NK-92 (cell line): ENCODE results near the gene SEPTIN1.
A peak's percentile ranks its signal among the peaks of the same experiment; 100 is the strongest.

Source experiments
- DNase-seq: peaks from one replicate; lab custom pipeline; 2025; ENCODE audit not compliant: unreplicated experiment; lab: John Stamatoyannopoulos, UW

The SEPTIN1 gene, protein sequence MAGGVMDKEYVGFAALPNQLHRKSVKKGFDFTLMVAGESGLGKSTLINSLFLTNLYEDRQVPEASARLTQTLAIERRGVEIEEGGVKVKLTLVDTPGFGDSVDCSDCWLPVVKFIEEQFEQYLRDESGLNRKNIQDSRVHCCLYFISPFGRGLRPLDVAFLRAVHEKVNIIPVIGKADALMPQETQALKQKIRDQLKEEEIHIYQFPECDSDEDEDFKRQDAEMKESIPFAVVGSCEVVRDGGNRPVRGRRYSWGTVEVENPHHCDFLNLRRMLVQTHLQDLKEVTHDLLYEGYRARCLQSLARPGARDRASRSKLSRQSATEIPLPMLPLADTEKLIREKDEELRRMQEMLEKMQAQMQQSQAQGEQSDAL

DNA sequence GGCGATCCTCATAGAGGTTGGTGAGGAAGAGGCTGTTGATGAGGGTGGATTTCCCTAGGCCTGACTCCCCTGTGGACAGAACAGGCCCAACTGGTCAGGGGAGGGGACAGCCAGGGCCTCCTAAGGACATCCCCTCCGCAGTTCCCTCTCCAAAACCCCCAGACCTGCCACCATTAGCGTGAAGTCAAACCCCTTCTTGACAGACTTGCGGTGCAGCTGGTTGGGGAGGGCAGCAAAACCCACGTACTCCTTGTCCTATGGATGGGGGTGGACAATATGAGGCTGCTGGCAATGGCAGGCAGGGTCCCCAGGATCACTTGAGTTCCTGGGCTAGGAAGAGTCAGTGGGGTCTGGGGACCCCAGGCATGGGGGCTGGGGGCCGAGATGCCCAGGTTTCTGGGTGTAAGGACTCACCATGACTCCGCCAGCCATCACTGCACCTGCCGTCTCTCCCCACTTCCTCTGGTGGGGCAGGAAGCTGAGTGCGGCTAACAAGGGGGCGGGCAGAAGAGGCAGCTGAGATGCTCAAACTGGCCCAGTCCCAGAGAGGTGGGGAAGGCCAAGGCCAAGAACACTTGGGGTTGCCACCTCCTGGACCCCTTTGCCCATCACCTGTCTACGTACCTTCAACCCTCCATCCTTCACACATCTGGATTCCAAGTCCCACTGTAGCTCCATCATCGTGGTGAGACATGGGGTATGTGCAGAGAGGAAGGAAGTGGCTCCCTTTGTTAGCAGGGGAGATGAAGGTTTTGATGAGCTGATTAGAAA, at the start of gene SEPTIN1:
TSS of gene SEPTIN1 (minus strand) at position 451 of the 771 bp plus-strand sequence. CDS start at position 432, 19 bp downstream.
- no peak for DNase-seq

DNA sequence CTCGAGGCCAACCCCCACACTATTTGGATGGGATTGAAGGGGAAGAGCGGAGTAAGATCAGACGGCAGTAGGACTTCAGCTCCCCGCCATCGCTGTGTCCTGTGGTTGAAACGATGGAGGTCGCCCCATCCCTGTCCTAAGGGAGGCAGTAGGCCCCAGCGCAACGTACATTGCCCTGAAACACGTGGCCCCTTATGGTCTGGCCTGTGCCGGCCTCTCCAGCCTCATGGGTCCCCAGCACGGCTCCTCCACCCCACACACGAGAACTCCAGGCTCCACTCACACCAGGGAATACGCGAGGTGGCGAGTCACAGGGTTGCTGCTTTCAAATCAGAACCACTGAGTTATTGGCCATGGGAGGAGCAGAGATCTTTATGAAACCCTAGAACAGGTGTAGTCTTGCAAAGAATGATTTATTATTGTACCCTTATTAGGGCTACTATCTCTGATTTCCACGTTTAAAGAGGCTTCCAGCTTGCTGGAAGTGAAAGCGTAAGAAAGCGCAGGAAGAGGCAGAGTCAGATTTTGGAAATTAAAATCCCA, 48.1 kb upstream of the SEPTIN1 start:
- no peak for DNase-seq

DNA sequence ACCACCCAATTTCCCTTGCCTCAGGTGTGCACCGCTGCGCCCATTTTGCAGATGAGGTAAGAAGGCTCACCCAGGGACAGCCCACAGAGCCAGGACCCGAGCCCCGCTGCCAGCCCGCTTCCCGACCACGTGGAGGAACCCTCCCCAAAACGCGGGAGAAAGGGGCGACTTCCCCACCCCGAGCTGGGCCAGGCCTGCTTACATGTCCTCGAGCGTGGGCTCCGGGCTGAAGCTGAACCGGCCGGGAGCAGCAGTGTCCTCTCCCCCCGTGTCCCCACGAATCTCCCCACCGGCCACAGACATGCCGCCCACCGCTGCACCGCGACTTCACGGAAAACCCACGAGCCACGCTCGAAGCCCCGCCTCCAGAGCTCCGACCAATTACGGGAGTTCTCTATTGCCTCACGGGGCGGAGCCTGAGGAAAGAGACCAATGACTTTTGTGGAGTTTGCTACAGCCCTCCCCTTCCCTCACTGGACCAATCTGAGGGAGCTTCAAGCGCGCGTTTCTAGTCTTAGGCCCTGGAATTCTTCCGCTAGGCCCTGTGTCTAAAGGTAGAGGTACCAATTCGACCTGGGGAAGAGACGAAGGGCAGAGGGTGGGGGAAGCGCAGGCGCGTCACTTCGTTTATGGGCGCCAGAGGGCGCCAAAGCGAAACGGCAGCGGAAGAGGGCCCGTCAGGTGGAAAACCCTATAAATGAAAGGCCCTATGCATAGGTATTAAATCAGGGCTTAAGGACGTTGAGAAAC, 47.5 kb upstream of the SEPTIN1 start, which contains the start of gene DCTPP1:
TSS of gene DCTPP1 (minus strand) at position 353 of the 750 bp plus-strand sequence. CDS start at position 303, 50 bp downstream.
- DNase-seq: peak; percentile 85

DNA sequence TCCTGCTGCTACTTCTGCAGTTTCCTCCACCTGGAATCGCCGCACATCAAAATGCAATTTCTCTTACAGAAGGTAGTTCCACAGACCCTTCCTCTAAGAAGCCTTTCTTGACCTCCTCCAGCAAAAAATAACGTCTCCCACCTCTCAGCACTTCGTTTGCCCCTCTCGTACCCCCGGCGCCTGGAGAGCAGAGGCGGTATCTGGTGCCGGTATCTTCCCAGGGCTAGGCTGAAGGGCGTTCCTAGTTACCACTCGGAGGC, 47.0 kb upstream of the SEPTIN1 start:
- no peak for DNase-seq

DNA sequence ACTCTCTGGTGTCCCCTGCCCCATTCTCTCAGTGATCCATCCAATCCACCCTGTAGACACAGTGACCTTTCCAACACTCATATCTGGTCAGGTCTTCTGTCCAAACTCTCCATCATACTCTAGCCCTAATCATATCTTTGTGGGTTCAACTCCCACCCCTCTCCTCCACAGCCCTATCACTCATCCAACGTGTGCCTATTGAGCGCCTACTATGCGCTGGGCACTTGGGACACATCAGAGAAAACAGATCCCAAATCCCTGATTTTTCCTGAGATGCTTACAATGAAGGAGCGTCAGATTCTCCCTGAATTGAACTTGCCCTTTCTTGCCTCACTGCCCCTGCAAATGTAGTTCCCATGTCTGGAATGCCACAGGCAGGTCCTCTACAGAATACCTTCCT, 45.7 kb upstream of the SEPTIN1 start:
- DNase-seq: no peak

DNA sequence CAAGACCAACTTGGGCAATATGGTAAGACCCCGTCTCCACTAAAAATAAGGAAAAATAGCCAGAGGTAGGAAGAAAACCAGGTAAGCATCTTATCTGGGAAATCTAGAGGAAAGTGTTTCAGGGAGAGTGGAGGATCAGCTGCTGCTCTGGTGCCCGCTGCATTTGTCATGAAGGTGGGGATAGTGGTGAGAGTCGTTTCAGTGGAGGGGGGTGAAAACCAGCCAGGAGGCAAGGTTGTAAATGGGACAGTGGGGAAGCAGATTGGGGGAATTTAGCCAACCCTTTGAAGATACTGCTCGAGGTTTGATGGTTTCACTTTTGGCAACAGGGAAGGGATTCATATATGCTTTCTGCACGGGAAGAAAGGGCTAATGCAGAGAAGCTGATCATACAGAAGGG, 38.6 kb upstream of the SEPTIN1 start:
- DNase-seq: no peak

DNA sequence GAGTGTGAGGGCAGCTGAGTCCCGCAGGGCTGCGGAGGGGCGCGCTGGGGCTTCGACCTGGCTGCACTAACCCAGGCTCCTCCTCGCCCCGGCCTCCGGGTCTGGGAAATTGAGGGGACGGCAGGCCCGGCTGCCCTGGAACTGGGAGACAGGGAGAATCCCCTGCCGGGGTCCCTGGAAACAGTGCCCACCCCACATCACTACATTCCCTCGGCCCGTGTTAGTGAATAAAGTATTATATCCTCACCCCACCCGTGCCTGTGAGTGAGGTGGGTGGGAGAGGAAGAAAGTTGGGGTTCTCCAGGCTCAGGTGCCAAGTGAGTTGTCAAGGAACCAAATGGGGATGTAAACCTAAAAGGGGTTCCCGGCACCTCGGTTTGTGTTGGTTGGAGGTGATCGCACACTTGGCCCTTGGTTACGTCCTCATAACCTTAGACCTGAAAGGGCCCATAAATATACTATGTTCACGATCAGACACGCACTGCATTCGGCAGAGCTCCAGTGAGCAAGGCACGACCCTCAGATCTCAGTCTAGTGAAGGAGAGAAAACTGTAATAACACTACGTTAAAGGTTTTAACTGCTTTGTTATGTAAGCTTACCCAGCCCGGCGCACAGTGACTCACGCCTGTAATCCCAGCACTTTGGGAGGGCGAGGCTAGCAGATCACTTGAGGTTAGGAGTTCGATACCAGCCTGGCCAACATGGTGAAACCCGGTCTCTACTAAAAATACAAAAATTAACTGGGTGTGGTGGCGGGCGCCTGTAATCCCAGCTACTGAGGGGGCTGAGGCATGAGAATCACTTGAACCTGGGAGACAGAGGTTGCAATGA, 36.2 kb upstream of the SEPTIN1 start:
- no peak for DNase-seq

DNA sequence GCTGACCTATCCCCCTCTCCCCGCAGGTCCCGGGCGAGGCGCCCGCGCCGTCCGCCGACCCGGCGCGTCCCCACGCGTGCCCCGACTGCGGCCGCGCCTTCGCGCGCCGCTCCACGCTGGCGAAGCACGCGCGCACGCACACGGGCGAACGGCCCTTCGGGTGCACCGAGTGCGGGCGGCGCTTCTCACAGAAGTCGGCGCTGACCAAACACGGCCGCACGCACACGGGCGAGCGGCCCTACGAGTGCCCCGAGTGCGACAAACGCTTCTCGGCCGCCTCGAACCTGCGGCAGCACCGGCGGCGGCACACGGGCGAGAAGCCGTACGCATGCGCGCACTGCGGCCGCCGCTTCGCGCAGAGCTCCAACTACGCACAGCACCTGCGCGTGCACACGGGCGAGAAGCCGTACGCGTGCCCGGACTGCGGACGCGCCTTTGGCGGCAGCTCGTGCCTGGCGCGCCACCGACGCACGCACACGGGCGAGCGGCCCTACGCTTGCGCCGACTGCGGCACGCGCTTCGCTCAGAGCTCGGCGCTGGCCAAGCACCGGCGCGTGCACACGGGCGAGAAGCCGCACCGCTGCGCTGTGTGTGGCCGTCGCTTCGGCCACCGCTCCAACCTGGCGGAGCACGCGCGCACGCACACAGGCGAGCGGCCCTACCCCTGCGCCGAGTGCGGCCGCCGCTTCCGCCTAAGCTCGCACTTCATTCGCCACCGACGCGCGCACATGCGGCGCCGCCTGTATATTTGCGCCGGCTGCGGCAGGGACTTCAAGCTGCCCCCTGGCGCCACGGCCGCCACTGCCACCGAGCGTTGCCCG, 35.4 kb upstream of the SEPTIN1 start:
- DNase-seq: no peak

DNA sequence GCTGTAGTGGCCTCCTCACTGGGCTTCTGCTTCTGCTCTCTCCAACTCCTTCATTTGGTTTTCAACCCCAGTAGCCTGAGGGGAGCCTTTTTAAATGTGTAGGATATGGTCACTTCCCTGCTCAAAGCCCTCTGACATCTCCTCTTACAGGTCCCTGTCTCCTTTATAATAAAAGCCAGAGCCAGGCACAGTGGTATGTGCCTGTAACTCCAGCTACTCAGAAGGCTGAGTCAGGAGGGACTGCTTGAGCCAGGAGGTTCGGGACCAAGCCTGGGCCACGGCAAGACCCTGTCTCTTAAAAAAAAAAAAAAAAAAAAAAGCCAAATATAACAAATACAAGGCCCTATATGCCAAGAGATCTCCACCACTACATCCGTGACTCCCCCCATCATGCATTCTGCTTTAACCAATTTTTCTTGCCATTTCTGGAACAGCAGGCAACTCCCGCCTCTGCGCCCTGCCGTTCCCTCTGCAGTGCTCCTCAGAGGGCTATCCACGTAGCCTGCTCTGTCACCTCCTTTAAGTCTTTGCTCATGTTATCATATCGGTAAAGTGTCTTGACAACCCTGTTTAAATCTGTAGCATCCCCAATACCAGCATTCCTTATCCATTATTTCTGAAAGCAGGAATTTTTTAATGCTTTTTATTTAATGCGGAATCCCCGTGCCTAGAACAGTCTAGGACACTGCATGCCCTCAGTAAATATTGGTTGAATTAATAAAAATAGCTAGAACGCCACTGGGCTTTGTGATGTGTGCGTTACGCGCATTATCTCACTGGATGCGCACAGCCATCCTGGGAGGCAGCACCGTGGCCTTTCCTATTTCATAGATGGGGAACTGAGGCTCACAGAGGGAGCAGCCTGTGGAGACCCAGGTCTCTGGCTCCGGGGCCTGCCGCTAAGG, 34.5 kb upstream of the SEPTIN1 start:
- no peak for DNase-seq

DNA sequence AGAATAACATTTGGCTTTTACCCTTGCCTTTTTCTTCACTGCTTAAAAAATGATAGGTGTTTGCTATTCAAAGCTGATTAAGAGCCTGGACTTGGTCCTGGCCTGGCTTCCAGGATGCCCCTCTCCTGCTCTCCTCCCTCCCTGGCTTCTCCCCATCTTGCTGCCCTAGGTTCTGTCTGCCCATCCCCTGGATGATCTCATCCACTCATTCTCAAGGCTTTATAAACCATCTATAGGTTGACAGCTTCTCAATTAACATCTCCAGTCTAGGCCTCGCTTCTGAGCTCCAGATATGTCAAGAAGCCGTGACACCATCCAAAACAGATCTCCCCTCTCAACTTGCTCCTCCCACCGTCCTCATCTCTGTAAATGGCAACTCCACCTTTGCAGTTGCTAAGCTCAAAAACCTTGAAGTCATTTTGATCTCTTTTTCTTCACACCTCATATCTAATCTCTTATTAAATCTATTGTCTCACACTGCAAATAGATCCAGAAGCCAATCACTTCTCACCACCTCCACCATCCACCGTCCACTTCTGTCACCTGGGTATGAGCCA, 33.8 kb upstream of the SEPTIN1 start:
- DNase-seq: no peak

DNA sequence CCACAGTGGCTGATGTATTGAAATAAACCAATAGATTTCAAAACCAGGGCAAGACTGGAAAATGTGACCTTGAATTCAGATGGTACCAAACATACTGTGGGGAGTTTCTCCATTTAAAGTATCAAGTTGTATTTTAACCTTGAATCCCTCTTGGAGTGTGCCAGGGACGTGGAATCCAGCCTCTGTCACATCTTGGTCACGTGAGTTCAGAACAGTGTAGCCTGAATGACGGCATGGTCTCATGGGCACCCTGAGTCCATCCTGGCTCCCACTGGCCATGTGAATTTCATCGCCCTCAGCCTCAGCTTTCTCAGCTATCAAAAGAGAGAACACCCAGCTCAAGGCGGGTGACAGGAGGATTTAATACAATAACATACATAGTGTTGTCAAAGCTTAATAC, 31.8 kb upstream of the SEPTIN1 start:
- DNase-seq: no peak

DNA sequence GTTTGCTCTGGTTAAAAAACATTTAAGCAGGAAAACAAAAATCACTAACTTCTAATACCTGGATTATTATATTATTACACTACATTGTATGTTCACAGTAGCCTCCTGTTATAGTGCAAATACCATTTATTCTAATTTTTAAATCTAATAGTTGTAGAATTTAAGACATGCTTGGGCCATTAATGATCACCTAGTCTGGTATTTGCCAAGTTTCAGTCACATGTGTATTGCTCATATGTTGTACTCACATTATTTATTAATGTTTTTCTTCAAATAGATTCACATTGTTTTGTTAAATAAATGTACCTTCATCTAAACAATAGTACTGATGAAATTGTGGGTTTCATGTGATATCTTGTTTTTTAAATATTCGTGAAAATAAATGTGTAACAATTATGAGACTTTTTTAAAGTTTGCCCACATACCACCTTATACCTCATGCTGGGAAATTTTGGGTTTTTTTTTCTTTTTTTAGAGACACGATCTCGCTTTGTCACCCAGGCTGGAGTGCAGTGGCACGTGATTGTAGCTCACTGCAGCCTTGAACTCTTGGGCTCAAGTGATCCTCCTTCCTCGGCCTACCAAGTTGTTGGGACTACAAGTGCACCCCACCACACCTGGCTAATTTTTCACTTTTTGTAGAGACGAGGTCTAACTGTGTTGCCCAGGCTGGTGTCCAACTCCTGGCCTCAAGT, 30.9 kb upstream of the SEPTIN1 start:
- DNase-seq: no peak

DNA sequence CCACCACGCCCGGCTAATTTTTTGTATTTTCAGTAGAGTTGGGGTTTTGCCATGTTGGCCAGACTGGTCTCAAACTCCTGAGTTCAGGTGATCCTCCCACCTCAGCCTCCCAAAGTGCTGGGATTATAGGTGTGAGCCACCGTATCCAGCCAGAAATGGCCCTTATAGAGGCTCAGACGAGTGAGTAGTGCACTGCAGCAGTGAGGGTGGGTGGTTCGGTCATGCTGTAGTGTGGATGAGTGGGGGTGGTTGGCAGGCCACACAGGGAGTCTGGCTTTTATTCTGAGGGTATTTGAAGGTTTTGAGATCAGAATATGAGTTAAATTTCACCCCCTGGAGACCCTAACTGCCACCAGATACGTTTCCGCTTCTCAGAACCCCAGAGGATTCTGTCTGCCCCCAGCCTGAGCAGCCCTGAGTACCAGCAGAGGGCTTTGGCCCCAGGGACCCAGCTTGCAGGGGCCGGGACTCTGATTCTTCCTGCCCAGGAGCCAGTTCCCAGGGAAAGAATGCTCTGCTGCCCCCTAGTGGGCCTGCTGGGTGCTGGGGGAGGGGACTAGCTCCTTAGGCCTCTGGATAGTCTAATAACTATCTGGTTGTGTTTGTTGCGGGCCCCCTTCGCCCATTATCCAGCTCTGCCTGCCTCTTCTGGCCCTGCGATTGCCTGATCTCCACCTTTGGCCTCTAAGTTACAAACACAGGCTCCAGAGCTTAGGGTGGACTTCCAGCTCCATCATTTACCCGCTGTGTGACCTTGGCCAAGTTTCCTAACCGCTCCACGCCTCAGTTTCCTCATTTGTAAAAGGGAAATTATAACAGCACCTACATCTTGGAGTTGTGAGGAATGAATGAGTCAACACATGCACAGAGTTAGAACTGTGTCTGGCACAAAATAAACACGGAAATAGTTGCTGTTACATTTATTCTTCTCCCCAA, 27.0 kb upstream of the SEPTIN1 start:
- peak; percentile 49 for DNase-seq

DNA sequence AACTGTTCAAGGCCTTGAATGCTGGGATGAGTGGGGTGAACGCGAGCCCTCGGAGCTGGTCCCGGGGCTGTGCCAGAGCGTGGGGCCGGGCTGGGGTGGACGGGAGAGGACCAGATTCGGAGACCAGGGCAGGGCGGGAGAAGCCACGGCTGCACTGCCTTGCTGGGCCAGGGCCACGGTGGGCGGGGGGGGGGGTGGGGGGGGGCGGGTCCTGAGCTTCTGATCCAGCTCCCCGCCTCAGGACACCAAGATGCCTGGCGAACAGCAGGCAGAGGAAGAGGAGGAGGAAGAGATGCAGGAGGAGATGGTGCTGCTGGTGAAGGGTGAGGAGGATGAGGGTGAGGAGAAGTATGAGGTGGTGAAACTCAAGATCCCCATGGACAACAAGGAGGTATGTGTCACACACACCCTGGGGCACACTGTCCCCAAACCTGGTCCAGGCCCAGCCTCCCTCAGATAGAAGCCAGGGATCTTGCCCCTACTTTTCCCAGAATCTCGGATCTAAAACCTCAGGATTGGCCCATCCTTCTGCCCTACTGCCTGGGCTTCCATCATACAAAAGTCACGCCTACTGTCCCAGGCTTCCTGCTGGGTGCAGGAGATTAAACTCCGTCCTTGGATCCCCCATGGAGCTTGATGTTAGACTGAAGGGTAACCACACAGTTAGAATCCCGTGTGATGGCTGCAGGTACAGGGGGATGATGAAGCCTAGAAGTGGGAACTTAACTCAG, 25.6 kb upstream of the SEPTIN1 start:
- DNase-seq: no peak

DNA sequence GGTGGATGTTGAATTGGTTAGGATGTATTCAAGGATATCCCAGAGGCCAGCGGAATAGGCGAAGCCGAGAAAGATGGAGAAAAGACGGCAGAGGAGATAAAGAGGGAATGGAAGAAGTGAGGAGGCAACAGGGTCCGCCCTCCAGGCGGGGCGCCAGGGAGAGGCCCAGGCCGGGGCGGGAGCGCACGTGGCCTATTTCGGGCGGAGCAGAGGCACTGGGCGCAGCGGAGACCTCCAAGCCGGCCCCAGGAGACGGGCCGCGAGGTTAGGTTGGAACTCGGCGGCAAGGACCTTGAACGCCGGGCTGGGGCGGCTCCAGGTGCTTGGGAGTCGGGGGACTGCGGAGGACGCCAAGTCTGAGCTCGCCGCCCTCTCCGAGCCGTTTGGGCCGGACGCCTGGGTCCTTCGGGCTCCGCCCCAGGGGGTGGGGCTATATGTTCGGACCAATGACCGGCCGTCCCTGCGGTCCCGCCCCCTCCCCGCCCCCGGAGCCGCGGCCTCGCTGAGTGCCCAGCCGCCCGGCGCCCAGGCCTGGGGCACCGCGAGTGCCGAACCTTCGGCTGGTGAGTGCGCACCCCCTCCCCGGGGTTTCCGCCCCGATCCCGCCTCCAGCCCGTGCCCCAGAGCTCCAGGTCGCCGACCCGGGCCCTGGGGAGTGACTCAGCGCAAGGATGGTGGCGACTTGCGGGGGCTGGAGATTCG, 24.9 kb upstream of the SEPTIN1 start, which contains the start of gene ZNF771:
TSS of gene ZNF771 (plus strand) at position 505 of the 702 bp plus-strand sequence. CDS start 448 bp downstream, outside the sequence.
- DNase-seq: no peak

DNA sequence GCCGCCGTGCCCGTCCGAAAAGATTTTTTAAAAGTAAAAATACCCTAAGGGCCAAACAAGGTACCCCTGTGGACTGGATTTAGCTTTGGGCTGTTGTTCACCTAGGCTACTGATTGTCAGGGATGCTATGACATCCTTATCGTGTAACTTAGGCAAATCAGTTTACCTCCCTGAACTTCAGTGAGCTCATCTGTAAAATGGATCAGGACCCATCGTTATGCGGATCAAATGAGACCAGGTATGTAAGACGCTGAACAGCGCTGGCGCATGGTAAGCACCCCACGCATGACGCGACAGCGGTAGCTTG, 24.4 kb upstream of the SEPTIN1 start:
- DNase-seq: no peak
